ENCODE results near the gene PRDM16. TPM values are rescaled to one million over a fixed set of nuclear protein-coding genes. Genes with fewer than 3 reads are reported as not detected.

Gene PRDM16
- total RNA-seq, 1 donor from 2014 or later: 0.43 TPM

DNA sequence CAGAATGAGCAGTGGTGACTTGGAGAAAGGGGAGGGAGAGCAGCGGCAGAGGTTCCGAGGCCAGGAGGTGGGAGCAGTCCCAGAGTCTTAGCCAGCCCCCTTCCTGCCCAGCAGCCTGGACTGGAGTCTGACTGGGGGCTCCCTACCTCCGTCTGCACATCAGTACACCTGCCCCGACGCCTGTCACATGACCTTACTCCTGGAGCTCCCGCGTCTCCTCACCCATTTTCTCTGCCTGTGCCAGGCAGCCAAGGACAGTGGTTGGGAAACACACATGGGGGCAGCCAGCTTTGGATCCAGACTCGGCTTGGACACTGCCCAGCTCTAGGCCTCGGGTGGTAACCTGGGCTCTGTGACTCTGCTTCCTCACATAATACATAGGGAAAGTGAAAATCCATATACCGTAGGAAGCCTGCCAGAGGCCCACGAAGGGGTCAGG is 30.9 kb upstream of the PRDM16 start:
- Histone ChIP-seq H3K9ac (ENCODE audit: low read length) (no peak overlapping the region), H3K36me3 (ENCODE audit: insufficient read depth, low read length) (no peaks in the 10 kb centered on the region), H3K27me3 (ENCODE audit: insufficient read depth, low read length) (no peaks in the 10 kb centered on the region), H3K4me3 (ENCODE audit: insufficient read depth, low read depth, low read length) (no peak overlapping the region), H3K4me1 (ENCODE audit: insufficient read depth, low read length) (no peaks in the 10 kb centered on the region), H3K9me3 (ENCODE audit: insufficient read depth, low read depth, low read length) (no peaks in the 10 kb centered on the region), H3K4me2 (ENCODE audit: low read length) (no peak overlapping the region), H3K79me2 (ENCODE audit: insufficient read depth, low read length) (no peaks in the 10 kb centered on the region), H4K20me1 (ENCODE audit: insufficient read depth, low read length) (no peaks in the 10 kb centered on the region), H3K27ac (ENCODE audit: low read depth, low read length) (no peak overlapping the region), H2AFZ (ENCODE audit: low read depth, low read length) (no peak overlapping the region)
- H3K4me1 Mint-ChIP-seq (ENCODE audit: low read depth, unreplicated experiment): no peaks in the 10 kb centered on the region
- DNase-seq (ENCODE audit: low read depth) (no peak), FAIRE-seq (no peak)
- no peak overlapping the region for H3K4me3 Mint-ChIP-seq (ENCODE audit: unreplicated experiment)
- peaks cover 36% of the 10 kb centered on the region for H3K27me3 Mint-ChIP-seq (ENCODE audit: low read depth, unreplicated experiment)
- TF ChIP-seq CTCF (IDR thresholded peaks at IDR 0.05; ENCODE audit: insufficient read depth, low read depth, low read length) (no peak), EZH2 (IDR thresholded peaks at IDR 0.05; ENCODE audit: insufficient read depth, low read length) (no peak)
- H3K36me3 Mint-ChIP-seq (ENCODE audit: low read depth, unreplicated experiment): no peaks in the 10 kb centered on the region
- H3K9me3 Mint-ChIP-seq (ENCODE audit: unreplicated experiment): peaks cover 1% of the 10 kb centered on the region
- H3K27ac Mint-ChIP-seq (ENCODE audit: unreplicated experiment): no peak overlapping the region

DNA sequence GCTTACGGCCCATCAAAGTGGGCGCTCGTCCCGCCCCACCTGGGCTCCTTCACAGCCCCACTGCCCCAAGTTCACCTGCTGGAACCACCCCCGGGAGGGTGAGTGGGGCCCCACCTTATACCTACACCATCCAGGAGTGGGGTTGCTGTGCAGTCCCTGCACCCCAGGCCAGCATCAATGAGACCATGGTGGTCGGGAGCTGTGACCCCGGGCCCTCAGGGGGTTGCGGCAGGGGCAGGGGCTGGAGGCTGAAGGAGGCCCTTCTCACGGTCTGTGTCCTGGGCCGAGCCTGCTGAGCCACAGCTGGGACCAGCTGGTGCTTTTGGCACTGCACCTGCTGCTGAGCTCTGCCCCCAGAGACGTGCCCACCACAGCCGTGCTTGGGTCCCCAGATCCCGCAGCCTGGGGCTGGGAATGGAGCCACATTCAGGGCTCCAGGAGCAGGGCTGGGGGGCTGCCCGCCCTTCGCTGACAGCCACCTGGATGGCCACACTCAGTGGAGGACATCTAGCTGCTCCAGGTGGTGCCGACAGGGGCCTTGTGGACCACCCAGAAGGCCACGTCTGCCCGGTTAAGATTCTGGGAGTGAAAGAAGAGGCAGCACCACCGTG is 30.3 kb upstream of the PRDM16 start:
- Mint-ChIP-seq H3K27ac (ENCODE audit: unreplicated experiment) (no peak overlapping the region), H3K9me3 (ENCODE audit: unreplicated experiment) (peaks cover 1% of the 10 kb centered on the region), H3K36me3 (ENCODE audit: low read depth, unreplicated experiment) (no peaks in the 10 kb centered on the region), H3K4me3 (ENCODE audit: unreplicated experiment) (no peak overlapping the region), H3K27me3 (ENCODE audit: low read depth, unreplicated experiment) (peaks cover 33% of the 10 kb centered on the region), H3K4me1 (ENCODE audit: low read depth, unreplicated experiment) (no peaks in the 10 kb centered on the region)
- Histone ChIP-seq H2AFZ (ENCODE audit: low read depth, low read length) (no peak overlapping the region), H3K27ac (ENCODE audit: low read depth, low read length) (no peak overlapping the region), H3K9ac (ENCODE audit: low read length) (no peak overlapping the region), H4K20me1 (ENCODE audit: insufficient read depth, low read length) (no peaks in the 10 kb centered on the region), H3K27me3 (ENCODE audit: insufficient read depth, low read length) (no peaks in the 10 kb centered on the region), H3K4me3 (ENCODE audit: insufficient read depth, low read depth, low read length) (no peak overlapping the region), H3K36me3 (ENCODE audit: insufficient read depth, low read length) (no peaks in the 10 kb centered on the region), H3K9me3 (ENCODE audit: insufficient read depth, low read depth, low read length) (no peaks in the 10 kb centered on the region), H3K79me2 (ENCODE audit: insufficient read depth, low read length) (no peaks in the 10 kb centered on the region), H3K4me2 (ENCODE audit: low read length) (no peak overlapping the region), H3K4me1 (ENCODE audit: insufficient read depth, low read length) (no peaks in the 10 kb centered on the region)
- DNase-seq (ENCODE audit: low read depth): no peak
- TF ChIP-seq EZH2 (IDR thresholded peaks at IDR 0.05; ENCODE audit: insufficient read depth, low read length) (no peak), CTCF (IDR thresholded peaks at IDR 0.05; ENCODE audit: insufficient read depth, low read depth, low read length) (no peak)
- FAIRE-seq: no peak

DNA sequence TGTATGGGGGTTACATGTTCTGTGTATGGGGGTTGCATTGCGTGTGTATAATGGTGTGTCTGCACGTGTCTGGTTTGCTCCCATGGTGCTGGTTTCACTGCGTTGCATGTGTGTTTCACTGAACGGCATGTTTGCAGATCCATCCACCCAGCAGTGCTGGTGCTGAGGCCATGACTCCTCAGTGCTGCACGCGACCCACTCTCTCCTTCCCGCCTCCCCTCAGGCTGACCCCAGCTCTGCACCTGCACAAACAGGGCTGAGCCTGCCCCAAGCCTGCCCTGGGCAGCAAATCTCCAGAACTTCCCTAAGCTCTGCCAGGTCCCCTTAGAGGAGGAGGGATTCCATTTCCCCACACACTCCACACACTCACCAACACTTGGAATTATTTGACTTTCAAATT is 29.0 kb upstream of the PRDM16 start:
- Histone ChIP-seq H3K36me3 (ENCODE audit: insufficient read depth, low read length) (no peaks in the 10 kb centered on the region), H3K9ac (ENCODE audit: low read length) (no peak overlapping the region), H3K27ac (ENCODE audit: low read depth, low read length) (no peak overlapping the region), H3K4me1 (ENCODE audit: insufficient read depth, low read length) (no peaks in the 10 kb centered on the region), H4K20me1 (ENCODE audit: insufficient read depth, low read length) (no peaks in the 10 kb centered on the region), H3K79me2 (ENCODE audit: insufficient read depth, low read length) (no peaks in the 10 kb centered on the region), H3K27me3 (ENCODE audit: insufficient read depth, low read length) (no peaks in the 10 kb centered on the region), H3K9me3 (ENCODE audit: insufficient read depth, low read depth, low read length) (no peaks in the 10 kb centered on the region), H3K4me2 (ENCODE audit: low read length) (no peak overlapping the region), H2AFZ (ENCODE audit: low read depth, low read length) (no peak overlapping the region), H3K4me3 (ENCODE audit: insufficient read depth, low read depth, low read length) (no peak overlapping the region)
- TF ChIP-seq CTCF (IDR thresholded peaks at IDR 0.05; ENCODE audit: insufficient read depth, low read depth, low read length): no peak
- TF ChIP-seq EZH2 (IDR thresholded peaks at IDR 0.05; ENCODE audit: insufficient read depth, low read length): no peak
- DNase-seq (ENCODE audit: low read depth): no peak
- FAIRE-seq: no peak
- H3K4me3 Mint-ChIP-seq (ENCODE audit: unreplicated experiment): no peak overlapping the region
- peaks cover 28% of the 10 kb centered on the region for H3K27me3 Mint-ChIP-seq (ENCODE audit: low read depth, unreplicated experiment)
- H3K4me1 Mint-ChIP-seq (ENCODE audit: low read depth, unreplicated experiment): no peaks in the 10 kb centered on the region
- H3K9me3 Mint-ChIP-seq (ENCODE audit: unreplicated experiment): peaks cover 1% of the 10 kb centered on the region
- no peaks in the 10 kb centered on the region for H3K36me3 Mint-ChIP-seq (ENCODE audit: low read depth, unreplicated experiment)
- H3K27ac Mint-ChIP-seq (ENCODE audit: unreplicated experiment): no peak overlapping the region

Measured in astrocyte (in vitro differentiated cells and primary cell).